DND-41 (cell line): ENCODE data around the gene BCCIP.

ENCODE experiments used
- ATAC-seq: fragments of 200-7000 bp; cut with Tn5 transposase; 3 replicates; pipeline ENCODE4 v1.9.1; 2021; ENCODE audit warnings: low read depth; ENCODE audit not compliant: insufficient read depth
- DNase-seq: peaks from one replicate; pipeline ENCODE4 v3.0.0-alpha.2; 2020
- H2AFZ ChIP-seq: 2 replicates; pipeline ENCODE4 v1.6.0; 2012; ENCODE audit warnings: low read depth, low read length
- H3K27ac ChIP-seq: 2 replicates; pipeline ENCODE4 v1.5.1; 2012; ENCODE audit warnings: low read length, inconsistent platforms
- H3K27me3 ChIP-seq: fragments of 200-600 bp; sonication (generic); 2 replicates; pipeline ENCODE4 v1.6.0; 2012; ENCODE audit warnings: low read length, mild to moderate bottlenecking, inconsistent platforms; ENCODE audit not compliant: insufficient read depth, poor library complexity
- H3K36me3 ChIP-seq: 2 replicates; pipeline ENCODE4 v1.5.1; 2012; ENCODE audit warnings: low read length, inconsistent platforms; ENCODE audit not compliant: insufficient read depth
- H3K4me1 ChIP-seq: 2 replicates; pipeline ENCODE4 v1.5.1; 2012; ENCODE audit warnings: mild to moderate bottlenecking, low read length; ENCODE audit not compliant: insufficient read depth
- H3K4me2 ChIP-seq: 2 replicates; pipeline ENCODE4 v1.6.0; 2012; ENCODE audit warnings: mild to moderate bottlenecking, moderate library complexity, low read length, inconsistent platforms; ENCODE audit not compliant: insufficient read depth
- H3K4me3 ChIP-seq, 2 experiments: fragments of 200-600 bp in 1 of 2; shearing (Covaris generic) in 1 of 2; 2 replicates each; pipeline ENCODE4 v1.5.1; 2012 to 2016; ENCODE audit warnings: inconsistent platforms in 2 of 2, low read length in 2 of 2, mild to moderate bottlenecking in 2 of 2, low read depth in 1 of 2, moderate library complexity in 1 of 2
- H3K79me2 ChIP-seq: 2 replicates; pipeline ENCODE4 v1.6.0; 2012; ENCODE audit warnings: low read length, inconsistent platforms; ENCODE audit not compliant: insufficient read depth
- H3K9ac ChIP-seq: 2 replicates; pipeline ENCODE4 v1.6.0; 2012; ENCODE audit warnings: low read depth, mild to moderate bottlenecking, inconsistent platforms, low read length, moderate library complexity
- H3K9me3 ChIP-seq: 2 replicates; pipeline ENCODE4 v1.5.1; 2012; ENCODE audit warnings: low read length, moderate library complexity, mild to moderate bottlenecking, inconsistent platforms; ENCODE audit not compliant: insufficient read depth, severe bottlenecking
- H4K20me1 ChIP-seq: 2 replicates; pipeline ENCODE4 v1.6.0; 2012; ENCODE audit warnings: low read length; ENCODE audit not compliant: insufficient read depth
- CTCF ChIP-seq: IDR thresholded peaks from 2 replicates; pipeline ENCODE4 v1.5.1; 2012; ENCODE audit warnings: borderline replicate concordance, low read length, moderate library complexity, mild to moderate bottlenecking; ENCODE audit not compliant: poor library complexity, severe bottlenecking; ENCODE audit errors: extremely low read depth
- EZH2 ChIP-seq: IDR thresholded peaks from 3 replicates; pipeline ENCODE4 v1.6.1; 2012; ENCODE audit warnings: borderline replicate concordance, low read depth, mild to moderate bottlenecking, moderate library complexity, low read length, inconsistent platforms; ENCODE audit not compliant: severe bottlenecking

The BCCIP gene

GRCh38 chr10:125795637-125796190 is 27.6 kb upstream of the BCCIP start:
- Histone ChIP-seq H3K79me2 (no peaks in the 10 kb centered on the region), H3K36me3 (peaks cover 53% of the 10 kb centered on the region), H3K9ac (no peak overlapping the region), H2AFZ (no peak overlapping the region), H3K4me1 (no peaks in the 10 kb centered on the region), H3K27ac (no peak overlapping the region), H3K9me3 (no peaks in the 10 kb centered on the region), H3K4me3 (no peak overlapping the region), H3K27me3 (no peaks in the 10 kb centered on the region), H4K20me1 (no peaks in the 10 kb centered on the region), H3K4me2 (no peak overlapping the region)
- DNase-seq (no peak), ATAC-seq (no peak)
- TF ChIP-seq CTCF = no peak
- TF ChIP-seq EZH2 = no peak

- H2AFZ ChIP-seq = no peak overlapping the region
- no peaks in the 10 kb centered on the region for H3K27me3 ChIP-seq
- H3K4me1 ChIP-seq = no peaks in the 10 kb centered on the region
- H3K79me2 ChIP-seq = no peaks in the 10 kb centered on the region
- H3K36me3 ChIP-seq = peaks cover 57% of the 10 kb centered on the region
- ATAC-seq (no peak), DNase-seq (no peak)
- H3K4me2 ChIP-seq = no peak overlapping the region
- H3K27ac ChIP-seq = no peak overlapping the region
- H4K20me1 ChIP-seq = no peaks in the 10 kb centered on the region
- H3K9ac ChIP-seq = no peak overlapping the region
- TF ChIP-seq EZH2 = no peak
- no peak for TF ChIP-seq CTCF
- H3K9me3 ChIP-seq = no peaks in the 10 kb centered on the region
- no peak overlapping the region for H3K4me3 ChIP-seq
Observed at GRCh38 chr10:125797424-125797823, 25.9 kb upstream of the BCCIP start.

DNA sequence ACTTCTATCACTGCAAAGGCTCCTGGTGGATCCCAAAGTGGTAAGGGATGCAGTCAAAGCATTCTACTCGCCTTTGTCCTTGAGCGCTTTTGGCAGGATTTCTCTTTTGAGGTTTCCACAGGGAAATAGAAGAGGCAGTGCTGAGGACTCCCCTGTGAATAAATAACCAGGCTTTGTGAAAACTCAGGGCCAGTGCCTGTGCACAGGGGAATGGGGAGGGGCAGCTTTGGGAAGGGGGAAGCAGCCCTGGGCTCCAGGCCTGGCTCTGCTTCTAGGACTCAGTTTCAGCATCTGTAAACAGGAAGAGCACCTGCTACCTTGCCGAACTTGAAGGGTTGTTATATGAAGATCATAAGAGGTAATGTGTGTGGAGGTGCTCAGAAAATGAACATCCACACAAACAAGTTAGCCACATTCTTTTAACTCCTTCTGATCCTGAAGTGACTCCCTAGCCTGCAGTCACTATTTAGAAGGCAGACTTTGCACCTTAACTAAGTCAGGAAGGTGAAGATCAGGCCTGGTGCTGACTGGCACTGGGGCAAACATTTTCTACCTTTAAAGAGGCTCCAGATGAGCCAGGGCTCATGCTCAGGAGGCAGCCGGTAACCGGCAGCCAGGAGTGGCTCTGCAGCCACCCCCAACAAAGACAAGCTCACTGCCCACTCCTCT is 25.2 kb upstream of the BCCIP start:
- TF ChIP-seq CTCF = no peak
- no peak for TF ChIP-seq EZH2
- no peak for DNase-seq
- ATAC-seq = no peak
- Histone ChIP-seq H3K4me3 (no peak overlapping the region), H3K4me1 (no peaks in the 10 kb centered on the region), H4K20me1 (no peaks in the 10 kb centered on the region), H3K79me2 (no peaks in the 10 kb centered on the region), H3K27ac (no peak overlapping the region), H3K9me3 (no peaks in the 10 kb centered on the region), H3K9ac (no peak overlapping the region), H3K36me3 (peaks cover 58% of the 10 kb centered on the region), H3K27me3 (no peaks in the 10 kb centered on the region), H2AFZ (no peak overlapping the region), H3K4me2 (no peak overlapping the region)
